Tibial artery (tissue), 4 donors: ENCODE results near the gene CC2D2A.

ENCODE experiments used
- DNase-seq, 2 donors: peaks; one replicate each; pipeline ENCODE4 v3.0.0-alpha.2; 2019
- H3K27ac ChIP-seq, 2 donors: fragments of 200-600 bp; sonication (generic) in 1 of 2; 1 replicate in 1 of 2; 2 replicates in 1 of 2; pipeline ENCODE4 v1.5.1; 2018 to 2019; ENCODE audit warnings: mild to moderate bottlenecking in 1 of 2
- H3K27me3 ChIP-seq, 2 donors: fragments of 200-600 bp; sonication (generic) in 1 of 2; one replicate each; pipeline versions ENCODE4 v1.5.1 to v1.6.0; 2016 to 2019
- H3K36me3 ChIP-seq, 3 donors: fragments of 200-600 bp; sonication (generic) in 2 of 3; one replicate each; pipeline ENCODE4 v1.5.1; 2016 to 2019; ENCODE audit warnings: mild to moderate bottlenecking in 2 of 3
- H3K4me1 ChIP-seq, 4 donors: fragments of 200-600 bp; sonication (generic) in 2 of 4; 1 replicate in 3 of 4; 2 replicates in 1 of 4; pipeline ENCODE4 v1.5.1; 2016 to 2019
- H3K4me3 ChIP-seq, 2 donors: fragments of 200-600 bp; sonication (generic) in 1 of 2; 1 replicate in 1 of 2; 2 replicates in 1 of 2; pipeline ENCODE4 v1.5.1; 2018 to 2019; ENCODE audit warnings: mild to moderate bottlenecking in 2 of 2
- H3K9me3 ChIP-seq, 3 donors: fragments of 200-600 bp; sonication (generic) in 1 of 3; one replicate each; pipeline ENCODE4 v1.5.1; 2016 to 2019
- intact Hi-C: fragments of 100-400 bp; cut with DNase I; formaldehyde crosslinking; loops from one replicate; pipeline ENCODE4 v1.15.0; 2023; ENCODE audit warnings: low total_unique reads
- TF ChIP-seq, protein P1 (sequence below), 2 experiments: fragments of 200-600 bp in 1 of 2; fragments of 450-650 bp in 1 of 2; IDR thresholded peaks; one replicate each; pipeline ENCODE4 v1.5.1; 2017 to 2019; ENCODE audit warnings: antibody characterized with exemption in 2 of 2, mild to moderate bottlenecking in 1 of 2, moderate library complexity in 1 of 2

The CC2D2A gene

DNA sequence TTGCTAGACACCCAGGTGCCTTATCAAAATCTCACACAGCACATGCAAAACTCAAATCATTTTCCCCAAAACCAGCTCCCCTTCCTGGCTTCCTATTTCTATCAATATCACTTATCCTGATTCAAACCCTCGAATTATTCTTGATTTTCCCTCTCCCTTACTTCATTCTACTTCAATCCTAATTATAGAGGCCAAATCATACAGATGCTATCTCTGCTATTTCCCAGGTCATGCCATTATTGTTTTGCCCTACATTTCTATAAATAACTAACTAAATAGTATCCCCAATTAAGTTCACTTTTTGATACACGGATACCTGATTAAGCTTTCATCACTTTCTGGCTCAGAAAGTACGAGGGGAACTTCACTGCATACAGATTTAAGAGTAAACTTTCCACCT is 123.1 kb downstream of the CC2D2A start:
- Histone ChIP-seq H3K4me1 (peaks cover 0 to 23% (median 7%) of the 10 kb centered on the region in 4 donors), H3K9me3 (no peaks in the 10 kb centered on the region), H3K27ac (no peak overlapping the region), H3K27me3 (no peaks in the 10 kb centered on the region), H3K36me3 (peaks cover 0 to 29% (median 15%) of the 10 kb centered on the region in 3 donors), H3K4me3 (no peak overlapping the region)
- TF ChIP-seq, protein P1, sequence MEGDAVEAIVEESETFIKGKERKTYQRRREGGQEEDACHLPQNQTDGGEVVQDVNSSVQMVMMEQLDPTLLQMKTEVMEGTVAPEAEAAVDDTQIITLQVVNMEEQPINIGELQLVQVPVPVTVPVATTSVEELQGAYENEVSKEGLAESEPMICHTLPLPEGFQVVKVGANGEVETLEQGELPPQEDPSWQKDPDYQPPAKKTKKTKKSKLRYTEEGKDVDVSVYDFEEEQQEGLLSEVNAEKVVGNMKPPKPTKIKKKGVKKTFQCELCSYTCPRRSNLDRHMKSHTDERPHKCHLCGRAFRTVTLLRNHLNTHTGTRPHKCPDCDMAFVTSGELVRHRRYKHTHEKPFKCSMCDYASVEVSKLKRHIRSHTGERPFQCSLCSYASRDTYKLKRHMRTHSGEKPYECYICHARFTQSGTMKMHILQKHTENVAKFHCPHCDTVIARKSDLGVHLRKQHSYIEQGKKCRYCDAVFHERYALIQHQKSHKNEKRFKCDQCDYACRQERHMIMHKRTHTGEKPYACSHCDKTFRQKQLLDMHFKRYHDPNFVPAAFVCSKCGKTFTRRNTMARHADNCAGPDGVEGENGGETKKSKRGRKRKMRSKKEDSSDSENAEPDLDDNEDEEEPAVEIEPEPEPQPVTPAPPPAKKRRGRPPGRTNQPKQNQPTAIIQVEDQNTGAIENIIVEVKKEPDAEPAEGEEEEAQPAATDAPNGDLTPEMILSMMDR (IDR thresholded peaks at IDR 0.05) = no peak
- intact Hi-C loops = no loop called here
- no peak for DNase-seq

DNA sequence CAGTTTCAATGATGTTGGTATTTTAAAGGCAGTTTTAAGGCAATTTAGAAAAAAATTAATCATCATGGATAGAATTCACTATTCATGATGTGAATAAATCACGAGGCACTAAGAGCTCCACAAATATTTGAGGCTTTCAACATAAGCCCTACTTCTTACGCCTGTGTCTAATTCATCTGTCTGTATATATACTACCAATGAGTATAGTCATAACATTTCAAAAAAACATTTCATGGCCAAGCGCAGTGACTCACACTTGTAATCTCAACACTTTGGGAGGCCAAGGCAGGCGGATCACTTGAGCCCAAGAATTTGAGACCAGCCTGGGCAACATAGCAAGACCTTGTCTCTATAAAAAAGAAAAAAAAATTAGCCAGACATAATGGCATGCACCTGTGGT is 129.0 kb downstream of the CC2D2A start:
- Histone ChIP-seq H3K36me3 (peaks cover 30 to 64% (median 59%) of the 10 kb centered on the region in 3 donors), H3K9me3 (no peaks in the 10 kb centered on the region), H3K27ac (no peak overlapping the region), H3K4me1 (no peaks in the 10 kb centered on the region), H3K4me3 (no peak overlapping the region), H3K27me3 (no peaks in the 10 kb centered on the region)
- no peak for DNase-seq
- TF ChIP-seq, protein P1 (IDR thresholded peaks at IDR 0.05) = no peak
- intact Hi-C loops = no loop called here

DNA sequence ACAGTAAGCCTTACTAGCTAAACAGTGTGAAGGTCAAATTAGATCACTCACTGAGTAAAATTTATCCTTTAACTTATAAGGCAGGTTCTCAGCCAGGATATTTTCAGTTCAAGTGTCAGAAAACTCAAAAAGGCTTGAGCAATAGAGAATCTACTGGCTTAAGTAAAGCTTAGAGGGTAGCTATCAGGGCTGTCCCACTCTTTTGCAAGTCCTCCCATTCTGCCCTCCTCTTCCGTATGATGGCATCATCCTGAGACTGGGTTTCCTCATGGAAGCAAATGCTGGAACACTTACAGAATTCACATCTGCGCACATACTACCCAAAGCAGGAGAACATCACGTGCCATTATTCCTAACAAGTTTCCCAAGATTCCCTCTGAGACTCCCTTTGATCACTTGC is 130.5 kb downstream of the CC2D2A start:
- Histone ChIP-seq H3K27me3 (no peaks in the 10 kb centered on the region), H3K9me3 (no peaks in the 10 kb centered on the region), H3K27ac (no peak overlapping the region), H3K36me3 (peaks cover 43 to 71% (median 66%) of the 10 kb centered on the region in 3 donors), H3K4me1 (no peaks in the 10 kb centered on the region), H3K4me3 (no peak overlapping the region)
- intact Hi-C loops = no loop called here
- no peak for DNase-seq
- TF ChIP-seq, protein P1 (IDR thresholded peaks at IDR 0.05) = no peak

DNA sequence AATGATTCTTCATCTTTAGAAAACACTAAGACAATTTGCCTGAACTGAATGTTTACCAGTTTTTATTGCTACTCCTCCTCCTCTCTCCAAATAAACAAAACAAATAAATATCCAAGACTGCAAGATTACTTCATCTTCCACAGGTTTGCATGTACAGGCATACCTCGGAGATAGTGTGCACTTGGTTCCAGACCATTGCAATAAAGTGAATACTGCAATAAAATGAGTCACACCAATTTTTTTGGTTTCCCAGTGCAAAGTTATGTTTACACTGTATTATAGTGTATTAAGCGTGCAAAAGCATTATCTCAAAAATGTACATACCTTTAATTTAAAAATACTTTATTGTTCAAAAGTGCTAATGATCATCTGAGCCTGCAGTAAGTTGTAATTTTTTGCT is 132.2 kb downstream of the CC2D2A start:
- Histone ChIP-seq H3K9me3 (no peaks in the 10 kb centered on the region), H3K27ac (no peak overlapping the region), H3K4me1 (no peaks in the 10 kb centered on the region), H3K36me3 (peaks cover 43 to 77% (median 71%) of the 10 kb centered on the region in 3 donors), H3K27me3 (no peaks in the 10 kb centered on the region), H3K4me3 (no peak overlapping the region)
- intact Hi-C loops = no loop called here
- no peak for DNase-seq
- TF ChIP-seq, protein P1 (IDR thresholded peaks at IDR 0.05) = no peak

DNA sequence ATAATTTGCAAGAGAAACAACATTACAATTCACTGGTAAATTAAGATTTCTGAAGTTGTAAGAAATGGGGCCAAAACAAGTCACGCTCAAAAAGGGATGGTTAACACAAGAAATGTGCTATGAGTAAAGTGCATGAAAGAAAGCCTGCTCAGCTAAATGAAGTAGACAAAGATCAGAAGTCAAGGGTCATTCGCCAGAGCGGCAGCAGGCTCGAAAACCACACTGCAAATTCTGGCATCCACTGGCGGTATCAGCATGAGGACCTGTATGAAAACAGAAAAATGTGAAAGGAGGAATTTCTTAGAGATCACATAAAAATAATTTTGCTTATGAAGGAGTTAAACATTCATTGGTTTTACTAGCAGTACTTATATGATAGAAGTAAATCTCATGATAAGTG is 135.9 kb downstream of the CC2D2A start:
- peaks cover 38 to 50% (median 45%) of the 10 kb centered on the region in 3 donors for H3K36me3 ChIP-seq
- no peak overlapping the region for H3K4me3 ChIP-seq
- H3K4me1 ChIP-seq = peaks cover 0 to 6% (median 0%) of the 10 kb centered on the region in 4 donors
- TF ChIP-seq, protein P1 (IDR thresholded peaks at IDR 0.05) = no peak
- no peak overlapping the region for H3K27ac ChIP-seq
- no peak for DNase-seq
- no peaks in the 10 kb centered on the region for H3K9me3 ChIP-seq
- intact Hi-C loops = no loop called here
- H3K27me3 ChIP-seq = no peaks in the 10 kb centered on the region

DNA sequence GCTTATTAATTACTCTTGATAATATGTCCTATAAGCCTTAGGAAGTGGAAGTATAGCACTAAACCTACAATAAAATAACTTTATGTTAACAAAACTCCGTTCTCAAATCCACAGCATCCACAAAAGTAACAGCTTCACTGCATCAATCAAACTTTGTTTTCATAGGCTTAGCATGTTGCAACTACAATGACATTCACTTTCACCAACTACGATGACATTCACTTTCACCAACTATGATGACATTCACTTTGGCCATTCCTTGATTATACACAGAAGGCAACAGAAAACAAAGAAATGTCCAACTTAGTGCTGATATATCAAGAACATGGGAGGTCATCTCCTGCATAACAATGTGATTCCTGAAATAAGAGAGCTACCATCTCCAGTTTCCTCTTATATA is 141.2 kb downstream of the CC2D2A start:
- Histone ChIP-seq H3K27me3 (no peaks in the 10 kb centered on the region), H3K4me1 (peaks cover 0 to 6% (median 0%) of the 10 kb centered on the region in 4 donors), H3K27ac (no peak overlapping the region), H3K4me3 (no peak overlapping the region), H3K9me3 (no peaks in the 10 kb centered on the region), H3K36me3 (peaks cover 0 to 12% (median 10%) of the 10 kb centered on the region in 3 donors)
- TF ChIP-seq, protein P1 (IDR thresholded peaks at IDR 0.05) = no peak
- intact Hi-C loops = no loop called here
- no peak for DNase-seq
